Activated naive CD4-positive, alpha-beta T cell treated with anti-CD3 and anti-CD28 coated beads, Interleukin-2, amount 50 U/mL, for 16 hours (primary cell): ENCODE measurements around the gene OR4F15.
"Not testable (repeated sequence)": the region's sequence is repeated elsewhere in the genome, so short reads cannot be mapped to it uniquely, and the experiment has no call there.

ENCODE experiments used
- DNase-seq: peaks from one replicate; pipeline ENCODE4 v3.0.0-alpha.2; 2020

OR4F15 gene, protein sequence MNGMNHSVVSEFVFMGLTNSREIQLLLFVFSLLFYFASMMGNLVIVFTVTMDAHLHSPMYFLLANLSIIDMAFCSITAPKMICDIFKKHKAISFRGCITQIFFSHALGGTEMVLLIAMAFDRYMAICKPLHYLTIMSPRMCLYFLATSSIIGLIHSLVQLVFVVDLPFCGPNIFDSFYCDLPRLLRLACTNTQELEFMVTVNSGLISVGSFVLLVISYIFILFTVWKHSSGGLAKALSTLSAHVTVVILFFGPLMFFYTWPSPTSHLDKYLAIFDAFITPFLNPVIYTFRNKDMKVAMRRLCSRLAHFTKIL

DNA sequence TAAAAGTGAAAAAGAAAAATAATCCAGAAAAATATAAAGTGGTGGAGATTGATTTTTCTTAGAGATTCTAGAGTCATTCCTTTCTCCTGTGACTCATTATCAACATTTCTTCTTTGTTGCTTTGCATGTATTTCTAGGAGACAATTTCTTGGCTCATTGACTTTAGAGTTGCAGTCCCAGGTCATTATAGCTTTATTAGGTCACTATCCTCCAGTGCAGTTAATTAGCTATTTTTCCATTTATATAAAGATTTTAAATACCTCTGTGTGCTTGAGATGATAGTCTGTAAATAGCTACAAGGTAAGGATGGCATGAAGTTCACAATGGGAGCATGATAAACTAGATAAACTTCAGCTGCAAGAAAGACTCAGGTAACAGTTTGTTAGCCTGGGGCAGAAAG, at the start of gene OR4F15:
Gene OR4F15, plus strand, starts transcription at position 301 of the 400 bp plus-strand sequence. CDS start 5,985 bp downstream, outside the sequence.
- DNase-seq: no peak

DNA sequence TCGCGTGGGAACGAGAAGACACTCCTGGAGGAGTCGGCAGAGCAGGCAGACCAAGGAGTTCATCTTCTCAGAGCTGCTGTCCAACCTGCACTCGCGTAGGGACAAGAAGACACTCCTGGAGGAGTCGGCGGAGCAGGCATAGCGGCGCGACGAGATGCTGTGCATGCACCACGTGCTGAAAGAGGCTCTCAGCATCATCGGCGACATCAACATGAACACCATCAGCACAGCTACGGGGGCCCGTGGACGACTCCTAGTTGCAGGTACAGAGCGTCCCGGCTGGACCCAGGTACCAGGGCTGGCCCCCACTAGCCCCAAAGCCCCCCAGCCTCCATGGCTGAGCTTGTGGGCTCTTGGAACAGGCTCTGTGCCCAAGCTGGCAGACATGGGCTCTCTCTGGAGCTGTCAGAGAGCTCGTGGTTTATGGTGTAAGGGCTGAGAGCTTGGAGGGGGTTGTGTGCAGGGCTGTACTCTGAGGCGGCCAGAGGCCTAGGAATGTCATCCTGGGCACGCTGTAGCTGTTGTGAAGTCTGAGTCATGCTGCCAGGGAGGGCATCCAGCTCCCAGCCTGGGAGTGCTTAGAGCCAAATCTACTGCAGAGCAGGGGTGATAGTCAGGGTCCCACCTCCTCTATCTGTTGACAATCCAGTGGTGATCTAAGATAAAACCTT, 47.2 kb upstream of the OR4F15 start:
- not testable (repeated sequence) for DNase-seq

DNA sequence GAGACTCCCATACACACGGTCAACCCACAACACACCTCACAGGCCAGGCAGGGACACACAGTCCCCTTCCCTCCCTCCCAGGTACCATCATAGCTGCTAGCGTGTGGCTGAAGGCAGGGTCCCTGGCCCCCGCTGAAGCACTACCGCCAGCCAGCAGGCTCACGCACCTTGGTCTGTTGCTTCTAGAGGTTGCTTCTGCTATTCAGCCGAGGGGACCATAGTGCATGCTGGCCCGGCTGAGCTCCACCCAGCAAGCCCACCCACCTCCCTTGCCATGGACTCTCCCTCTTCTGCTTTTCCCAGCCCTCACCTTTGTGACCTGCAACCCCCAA, 46.7 kb upstream of the OR4F15 start:
- DNase-seq: not testable (repeated sequence)

DNA sequence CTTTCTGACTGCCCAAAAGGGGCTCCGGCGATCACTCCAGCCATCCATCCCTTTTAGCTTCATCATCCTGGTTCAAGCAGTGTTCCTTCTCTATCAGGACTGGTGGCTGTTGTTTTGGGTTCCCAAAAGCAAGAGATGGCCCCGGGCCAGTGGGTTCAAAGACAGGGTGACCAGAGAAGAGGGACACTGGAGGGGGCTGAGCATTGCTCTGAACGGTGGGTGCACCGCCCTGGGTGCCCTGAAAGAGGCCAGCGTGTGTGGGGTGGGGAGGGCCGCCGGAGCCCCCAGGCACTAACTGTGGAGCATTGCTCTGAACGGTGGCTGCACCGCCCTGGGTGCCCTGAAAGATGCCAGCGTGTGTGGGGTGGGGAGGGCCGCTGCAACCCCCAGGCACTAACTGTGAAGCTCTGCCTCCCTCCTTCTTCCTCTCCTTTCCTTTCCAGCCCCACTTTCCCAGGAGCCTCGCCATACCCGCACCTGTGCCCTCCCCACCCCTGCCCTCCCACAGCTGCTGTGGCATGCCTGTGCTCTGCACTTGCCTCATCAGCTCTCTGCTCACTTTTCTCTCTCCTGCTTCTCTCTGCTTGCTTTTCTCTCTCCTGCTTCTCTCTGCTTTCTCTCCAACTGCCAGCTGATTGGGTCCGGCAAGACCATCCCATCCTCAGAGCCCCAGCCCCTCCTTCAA, 46.1 kb upstream of the OR4F15 start:
- no peak for DNase-seq

DNA sequence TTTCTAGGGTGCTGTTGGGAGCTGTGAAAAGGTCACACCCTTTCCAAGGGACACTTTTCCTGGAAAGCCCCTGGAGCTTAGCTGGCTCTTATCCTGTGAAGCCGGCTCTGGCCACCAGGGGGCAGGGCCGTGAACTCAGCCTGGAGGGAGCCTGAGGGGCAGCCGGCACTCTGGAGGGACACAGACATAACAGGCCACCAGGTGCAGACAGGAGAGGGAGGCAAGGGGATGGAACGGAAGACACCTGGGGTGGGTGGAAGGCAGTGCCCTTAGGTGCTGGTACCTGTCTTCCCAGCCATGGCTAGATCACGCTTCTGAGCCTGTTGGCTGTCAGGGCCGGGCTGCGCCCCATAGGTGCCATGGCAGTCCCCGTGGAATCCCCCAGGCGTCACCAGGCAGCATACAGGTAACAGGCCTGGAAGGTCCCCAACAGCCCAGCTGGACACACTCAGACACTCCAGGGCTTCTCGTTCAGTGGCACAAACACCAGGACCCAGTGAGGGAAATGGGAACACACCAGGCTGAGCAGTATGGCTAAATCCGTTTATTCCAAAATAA, 44.8 kb upstream of the OR4F15 start:
- not testable (repeated sequence) for DNase-seq

DNA sequence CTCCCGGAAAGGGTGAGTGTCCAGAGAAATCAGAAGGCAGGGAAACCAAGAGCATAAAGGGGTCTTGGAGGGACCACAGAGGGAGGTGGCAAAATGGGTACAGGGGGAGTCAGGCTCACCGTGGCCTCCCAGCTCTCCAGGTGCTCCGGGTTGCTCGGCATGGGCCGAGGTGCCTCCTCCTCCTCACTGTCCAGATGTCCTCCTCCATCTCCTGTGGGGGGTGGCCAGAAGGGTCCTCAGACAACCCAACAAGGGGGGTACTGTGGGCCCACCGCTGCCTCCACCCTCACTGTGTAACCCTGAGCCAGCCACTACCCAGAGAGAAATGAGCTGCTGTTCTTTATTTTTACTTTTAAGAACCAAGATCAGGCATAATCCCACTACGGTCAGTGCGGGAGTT, 39.1 kb upstream of the OR4F15 start:
- DNase-seq: no peak

DNA sequence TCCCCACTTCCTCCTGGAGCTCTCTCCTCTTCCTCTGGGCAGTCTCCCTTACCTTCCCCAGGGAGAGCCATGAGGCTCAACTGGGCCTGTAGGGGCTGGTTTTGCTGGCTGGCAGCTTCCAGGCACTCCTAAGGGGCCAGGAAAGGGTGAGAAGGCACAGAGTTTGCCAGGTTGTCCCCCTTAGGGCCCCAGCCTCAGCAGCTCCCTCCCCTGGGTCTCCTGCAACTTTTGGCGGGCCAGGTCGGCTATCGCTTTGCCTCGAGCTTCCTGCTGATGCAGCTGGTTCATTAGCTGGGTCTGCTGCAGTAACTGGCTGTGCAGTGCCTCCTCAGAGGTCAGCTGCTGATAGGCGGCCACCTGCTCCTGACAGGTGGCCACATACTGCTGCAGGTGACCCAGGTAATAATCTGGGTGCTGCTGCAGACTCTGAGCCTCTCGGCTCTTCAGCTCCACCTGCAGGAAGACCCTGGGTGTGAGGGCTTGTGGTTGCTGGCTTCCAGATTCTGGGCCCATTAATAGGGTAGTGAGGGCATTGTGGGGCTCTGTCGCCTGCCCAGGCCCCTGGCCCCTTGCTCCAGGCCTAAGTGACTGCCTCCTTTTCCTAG, 38.4 kb upstream of the OR4F15 start:
- no peak for DNase-seq

DNA sequence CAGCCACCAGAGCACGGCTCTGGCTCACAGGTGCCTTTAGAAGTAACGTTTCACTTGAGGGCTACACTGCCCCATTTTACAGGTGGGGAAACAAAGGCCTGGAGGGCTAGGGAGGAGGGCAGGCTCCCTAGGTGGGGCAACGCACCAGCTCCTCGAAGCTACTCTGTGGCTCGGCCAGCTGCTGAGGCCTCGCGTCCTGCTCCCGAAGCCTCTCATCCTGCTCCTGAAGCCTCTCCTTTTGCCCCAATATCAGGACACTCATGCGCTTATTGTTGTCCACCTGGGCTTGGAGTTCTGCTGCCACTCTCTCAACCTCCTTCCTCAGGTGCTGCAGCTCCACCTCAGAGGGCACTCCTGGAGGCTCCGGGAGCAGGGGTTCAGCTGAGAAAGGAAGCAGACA, 36.9 kb upstream of the OR4F15 start:
- DNase-seq: no peak

DNA sequence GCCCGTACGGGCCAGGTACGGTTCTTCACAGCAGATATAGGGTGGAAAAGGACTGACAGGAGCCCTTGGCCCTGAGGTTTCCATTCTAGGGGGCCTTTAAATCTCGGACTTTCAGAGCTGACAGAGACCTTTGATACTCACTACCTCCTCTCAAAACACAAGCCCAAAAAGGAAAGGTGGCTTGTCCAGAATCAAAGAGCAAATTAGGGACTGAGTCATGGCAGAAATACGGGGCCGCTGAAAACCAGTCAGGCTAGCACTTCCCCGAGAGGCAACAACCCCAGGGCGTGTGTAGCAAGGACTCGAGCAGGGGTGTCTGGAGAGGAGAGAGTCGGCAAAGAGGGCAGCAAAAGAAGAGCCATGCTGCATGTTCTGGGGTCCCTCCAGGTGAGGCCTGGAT, 33.4 kb upstream of the OR4F15 start:
- DNase-seq: not testable (repeated sequence)

DNA sequence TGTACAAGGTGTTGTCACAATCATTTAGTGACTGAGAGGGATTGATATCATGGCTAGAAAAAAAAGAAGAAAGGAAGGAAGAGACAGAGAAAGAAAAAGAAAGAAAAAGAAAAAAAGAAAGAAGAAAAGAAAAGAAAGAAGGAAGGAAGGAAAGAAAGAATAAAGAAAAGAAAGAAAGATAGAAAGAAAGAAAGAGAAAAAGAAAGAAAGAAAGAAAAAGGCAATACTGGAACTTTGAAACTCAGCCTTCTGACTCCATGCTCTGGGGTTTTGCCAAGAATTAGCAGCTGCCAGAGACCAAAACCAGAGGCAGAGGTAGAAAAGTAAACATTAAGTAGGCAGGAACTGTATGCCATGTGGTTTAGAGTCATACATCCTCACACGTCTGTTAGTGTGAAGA, 31.8 kb upstream of the OR4F15 start:
- DNase-seq: not testable (repeated sequence)

DNA sequence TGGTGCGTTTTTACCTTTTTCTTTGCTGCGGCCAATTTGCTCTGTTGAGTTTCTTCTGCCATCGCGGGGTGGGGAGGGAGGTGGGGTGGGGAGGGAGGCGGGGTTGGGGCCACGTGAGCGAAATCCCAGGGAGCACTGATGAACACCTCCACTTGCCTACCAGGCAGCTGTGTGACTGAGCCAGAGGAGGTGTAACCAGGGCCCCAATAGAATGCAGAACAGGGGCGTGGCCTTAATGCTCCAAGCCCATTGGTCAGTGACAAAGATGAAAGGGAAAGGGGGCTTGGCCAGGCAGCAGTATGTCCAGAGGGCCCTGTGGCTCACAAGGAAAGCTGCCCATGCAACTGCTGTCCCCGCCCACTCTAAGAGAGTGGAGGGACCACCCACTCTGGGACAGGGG, 30.1 kb upstream of the OR4F15 start:
- DNase-seq: no peak

DNA sequence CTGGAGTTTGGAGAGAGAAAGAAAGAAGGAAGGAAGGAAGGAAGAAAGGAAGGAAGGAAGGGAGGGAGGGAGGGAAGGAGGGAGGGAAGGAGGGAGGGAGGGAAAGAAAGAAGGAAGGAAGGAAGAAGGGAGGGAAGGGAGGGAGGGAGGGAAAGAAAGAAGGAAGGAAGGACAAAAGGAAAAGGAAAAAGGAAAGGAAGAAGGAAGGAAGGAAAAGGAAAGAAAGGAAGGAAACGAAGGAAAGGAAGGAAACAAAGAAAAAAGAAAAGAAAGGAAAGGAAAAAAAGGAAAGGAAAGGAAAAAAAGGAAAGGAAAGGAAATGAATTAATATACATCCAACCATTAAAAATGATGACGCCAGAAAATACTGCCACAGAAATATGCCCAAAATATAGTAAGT, 27.4 kb upstream of the OR4F15 start:
- no peak for DNase-seq

DNA sequence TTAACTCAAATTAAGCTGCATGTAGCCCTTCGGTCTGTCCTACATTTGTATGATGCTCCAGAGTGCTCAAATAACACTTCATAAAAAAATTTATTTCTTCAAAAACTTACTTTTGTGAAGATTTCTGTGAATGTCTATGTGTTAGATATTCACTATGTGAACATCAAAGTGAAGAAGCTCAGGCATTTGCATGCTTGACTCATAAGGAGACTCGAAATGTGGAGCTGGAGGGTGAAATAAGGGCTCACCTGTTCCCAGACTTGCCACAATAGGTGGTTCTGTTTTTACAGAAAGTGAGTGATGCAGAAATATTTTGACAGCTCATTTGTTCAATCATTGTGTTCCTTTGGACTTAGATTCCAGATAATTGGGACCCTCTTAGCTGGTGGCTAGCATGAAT, 25.6 kb upstream of the OR4F15 start:
- DNase-seq: not testable (repeated sequence)

DNA sequence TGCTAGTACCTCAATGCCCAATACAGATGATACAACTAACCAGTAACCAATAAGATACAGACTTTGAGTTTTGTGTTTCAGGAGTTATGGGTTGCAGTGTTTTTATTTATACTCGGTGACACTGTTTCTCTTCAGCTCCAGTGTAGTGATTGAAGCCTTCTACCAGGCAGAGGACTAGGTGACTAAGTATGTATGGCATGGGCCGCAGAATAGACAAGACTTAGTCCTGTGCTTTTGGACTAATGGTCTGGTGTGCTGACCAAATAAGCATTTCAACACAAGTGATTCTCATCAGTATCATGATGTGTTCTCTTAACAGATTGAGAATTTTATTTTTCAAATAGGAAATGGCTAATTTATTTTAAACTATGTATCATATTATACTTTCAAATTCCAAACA, 24.0 kb upstream of the OR4F15 start:
- not testable (repeated sequence) for DNase-seq

DNA sequence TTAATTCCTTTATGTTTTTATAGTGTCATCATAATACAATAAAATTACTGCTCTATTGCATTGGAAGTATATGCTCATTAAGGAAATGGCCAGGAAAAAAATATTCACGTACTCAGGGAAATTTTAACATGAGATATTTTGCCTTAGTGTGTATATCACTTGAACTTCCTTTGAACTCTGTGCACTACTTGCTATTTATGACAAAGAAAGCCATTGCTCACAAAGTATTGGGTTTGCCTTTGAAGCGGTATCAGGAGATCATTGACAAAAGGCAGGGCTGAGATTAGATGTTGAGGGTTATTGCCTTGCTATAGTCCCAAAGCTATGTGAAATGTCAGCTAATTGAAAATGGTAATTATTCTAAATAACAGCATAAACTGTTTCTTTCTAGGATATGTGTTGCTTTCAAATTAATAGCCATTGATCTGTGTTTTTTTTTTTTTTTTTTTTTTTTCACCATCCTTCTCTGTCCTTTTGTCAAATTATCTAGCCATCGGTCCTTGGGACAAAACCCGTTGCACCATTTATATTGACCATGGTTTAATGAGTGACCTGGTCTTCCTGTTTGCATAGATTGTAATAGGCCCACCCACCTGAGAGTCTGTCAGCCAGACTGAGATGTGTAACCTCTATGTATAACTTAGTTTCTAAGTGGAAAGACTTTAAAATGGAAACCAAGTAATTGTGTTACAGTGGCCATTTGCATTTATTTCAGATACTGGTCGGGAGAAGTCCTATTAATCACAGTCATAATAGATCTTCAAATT, 23.3 kb upstream of the OR4F15 start:
- DNase-seq: not testable (repeated sequence)

DNA sequence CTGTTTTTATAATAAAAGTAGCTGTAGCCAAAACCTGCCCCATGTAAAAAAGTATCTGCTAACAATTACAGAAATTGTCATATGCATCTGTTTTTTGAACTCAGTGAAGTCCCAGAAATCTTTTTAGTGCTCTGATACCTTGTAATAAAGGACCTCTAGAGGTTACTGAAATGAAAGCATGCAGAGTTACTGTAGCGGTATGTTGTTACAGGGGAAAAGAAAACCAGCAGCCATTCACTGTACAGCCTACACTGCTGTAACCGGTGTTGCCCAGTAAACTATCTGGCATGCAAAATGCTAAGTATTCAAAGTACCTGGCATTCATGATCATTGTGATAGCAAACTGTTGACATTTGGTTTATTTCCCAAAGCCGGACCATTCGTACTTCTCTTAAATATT, 21.3 kb upstream of the OR4F15 start:
- not testable (repeated sequence) for DNase-seq

DNA sequence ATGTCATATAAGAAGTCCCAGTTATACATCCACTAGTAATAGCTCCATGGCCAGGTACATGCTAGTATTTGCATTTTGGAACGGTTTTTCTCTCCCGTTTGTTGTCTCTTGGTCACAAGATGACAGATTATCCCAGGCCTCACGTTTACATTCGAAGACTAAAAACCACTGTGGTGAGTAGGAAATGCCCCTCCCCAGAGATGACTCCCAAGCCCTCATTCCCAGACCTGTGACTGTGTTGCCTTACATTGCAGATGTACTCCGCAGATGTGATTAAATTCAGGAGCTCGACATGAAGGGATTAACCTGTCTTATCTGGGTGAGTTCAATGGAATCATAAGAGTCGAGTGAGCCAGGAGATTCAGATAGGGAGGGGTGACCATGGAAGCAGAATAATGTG, 18.0 kb upstream of the OR4F15 start:
- DNase-seq: not testable (repeated sequence)

DNA sequence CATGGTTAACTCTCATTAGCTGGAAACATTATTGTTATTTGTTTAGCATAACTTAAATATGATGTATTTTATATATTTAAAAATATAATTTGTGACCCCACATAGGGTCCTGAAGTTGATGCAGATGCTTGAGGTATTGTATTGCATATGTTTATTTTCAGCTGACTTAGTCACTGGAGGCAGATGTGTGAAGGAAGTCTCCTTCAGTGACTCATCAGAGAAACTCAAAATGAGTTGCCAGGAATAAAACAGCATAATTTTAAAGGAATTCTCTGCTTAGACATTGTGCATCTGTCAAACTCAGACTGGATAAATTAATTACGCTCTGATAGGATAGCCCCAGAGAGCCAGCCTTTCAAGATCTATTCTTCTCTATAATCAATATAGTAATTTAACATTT, 16.5 kb upstream of the OR4F15 start:
- DNase-seq: no peak

DNA sequence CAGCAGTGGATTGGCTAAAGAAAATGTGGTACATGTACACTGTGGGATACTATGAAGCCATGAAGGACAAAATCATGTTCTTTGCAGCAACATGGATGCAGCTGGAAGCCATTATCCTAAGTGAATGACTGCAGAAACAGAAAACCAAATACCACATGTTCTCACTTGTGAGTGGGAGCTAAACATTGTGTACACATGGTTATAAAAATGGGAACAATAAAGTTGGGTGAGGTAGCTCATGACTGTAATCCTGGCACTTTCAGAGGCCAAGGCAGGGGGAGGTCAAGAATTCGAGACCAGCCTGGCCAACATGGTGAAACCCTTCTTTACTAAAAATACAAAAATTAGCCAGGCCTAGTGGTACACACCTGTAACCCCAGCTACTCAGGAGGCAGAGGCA, 12.3 kb upstream of the OR4F15 start:
- no peak for DNase-seq

DNA sequence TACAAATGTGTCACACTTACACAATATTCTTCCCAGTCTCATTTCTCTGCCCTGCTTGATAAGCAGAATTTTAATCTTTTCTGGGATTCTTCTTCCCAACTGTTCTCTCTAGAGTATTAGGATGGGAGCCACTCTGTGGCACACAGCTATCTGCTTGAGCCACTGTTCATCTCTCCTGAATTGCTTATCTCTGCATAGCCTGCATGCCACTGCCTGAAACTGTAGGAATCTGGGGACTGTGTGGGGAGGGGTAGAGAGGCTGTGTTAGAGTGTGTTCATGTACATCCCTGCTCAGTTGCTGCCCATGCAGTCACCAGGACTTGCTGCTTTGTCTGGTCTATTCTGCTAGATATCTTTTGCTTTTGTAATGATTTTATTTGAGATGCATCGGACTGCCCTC, 11.0 kb upstream of the OR4F15 start:
- DNase-seq: no peak

DNA sequence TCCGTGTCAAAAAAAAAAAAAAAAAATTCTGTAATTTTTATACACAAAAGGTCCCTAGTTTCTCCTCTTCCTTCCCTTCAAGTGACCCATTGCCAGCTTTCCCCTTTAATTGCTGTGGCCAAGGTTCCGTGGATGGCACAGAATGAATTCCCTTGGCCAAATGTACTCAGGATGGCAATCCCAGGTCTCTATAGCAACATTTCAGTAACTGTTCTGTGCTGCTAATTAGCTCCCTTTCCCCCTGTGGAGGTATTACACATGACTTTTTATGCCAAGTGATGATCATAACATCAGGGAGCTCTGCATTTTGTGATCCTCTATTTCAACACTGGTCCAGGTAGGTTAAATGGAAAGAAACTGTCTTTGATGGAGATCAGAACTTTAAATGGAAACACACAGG, 8.8 kb upstream of the OR4F15 start, which contains the start of gene OR4F6:
Gene OR4F6, plus strand, starts transcription at position 301 of the 400 bp plus-strand sequence. CDS start 2,211 bp downstream, outside the sequence.
- DNase-seq: no peak

DNA sequence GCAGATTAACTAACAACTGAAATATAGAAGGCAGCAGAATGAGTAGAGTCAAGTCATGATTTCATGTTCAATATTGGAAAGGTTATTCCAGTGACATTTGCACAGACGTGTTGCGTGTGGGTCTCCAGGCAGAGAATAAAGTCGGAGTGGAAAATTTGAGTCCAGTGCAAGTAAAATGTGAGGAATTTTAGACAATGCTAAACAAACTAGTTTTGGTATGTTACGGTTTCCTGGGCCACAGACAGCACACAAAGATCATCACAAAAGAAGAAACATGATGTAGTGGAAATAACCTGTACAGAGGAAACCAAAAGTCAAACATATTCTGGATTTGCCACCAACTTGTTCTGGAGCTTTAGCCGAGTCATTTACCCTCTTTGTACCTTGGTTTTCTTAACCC, 8.3 kb upstream of the OR4F15 start:
- no peak for DNase-seq
